ENCODE measurements around the gene WFS1.

GRCh38 chr4:6262847-6263487, 6.7 kb upstream of the WFS1 start:
- TF ChIP-seq GATA2 (IDR thresholded peaks at IDR 0.05; ENCODE audit: low read depth, low read length) (no peak), GATA3 (IDR thresholded peaks at IDR 0.05; ENCODE audit: low read depth, low read length) (no peak)
